ENCODE results near the gene ALK.

Gene ALK

DNA sequence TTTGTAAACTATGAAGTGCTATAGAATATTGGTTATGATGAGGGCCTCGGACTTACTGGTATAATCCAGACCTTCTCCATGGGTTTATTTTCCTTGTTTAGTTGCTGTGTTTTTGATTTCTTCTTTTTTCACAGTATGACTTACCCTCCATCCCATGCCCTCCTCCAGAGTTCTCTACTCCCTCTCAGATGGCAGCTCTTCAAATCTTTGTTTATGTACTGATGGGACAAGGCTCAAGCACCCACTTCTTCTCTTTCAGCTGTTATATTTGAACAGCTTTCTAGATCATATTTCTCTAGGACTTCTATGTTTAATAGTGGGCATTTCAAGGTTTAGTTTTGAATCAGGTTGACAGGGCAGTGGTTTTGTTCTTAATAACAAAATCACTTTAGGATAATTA is 762.3 kb downstream of the ALK start:
- H3K4me2 ChIP-seq = no peak overlapping the region
- TF ChIP-seq Cebpa-rat (IDR thresholded peaks at IDR 0.05) = no peak
- H3K9me3 ChIP-seq = no peaks in the 10 kb centered on the region
- H4K20me1 ChIP-seq = no peaks in the 10 kb centered on the region
- peaks cover 12% of the 10 kb centered on the region for H3K4me1 ChIP-seq
- no peaks in the 10 kb centered on the region for H3K36me3 ChIP-seq
- H3K4me3 ChIP-seq = no peak overlapping the region
- no peak overlapping the region for H3K27ac ChIP-seq
- H3K9ac ChIP-seq = no peak overlapping the region
- no peaks in the 10 kb centered on the region for H3K27me3 ChIP-seq

DNA sequence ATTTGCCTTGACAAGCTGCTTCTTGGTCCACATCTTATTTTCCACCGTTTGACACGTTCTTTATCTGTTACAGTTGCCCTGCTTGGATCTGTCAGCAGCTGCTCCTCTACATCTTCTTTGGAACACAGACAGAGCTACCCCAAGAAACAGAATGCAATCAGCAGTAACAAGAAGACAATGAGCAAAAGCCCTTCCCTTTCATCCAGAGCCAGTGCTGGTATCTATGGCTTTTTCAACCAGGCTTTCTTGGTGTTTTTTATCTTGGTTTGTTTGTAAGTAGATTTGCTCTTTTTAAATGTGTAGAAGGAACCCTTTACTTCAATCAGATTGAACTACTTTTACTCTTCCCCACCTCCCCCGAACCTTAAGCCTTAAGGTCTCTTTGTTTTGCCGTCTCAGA is 764.3 kb downstream of the ALK start:
- H3K4me2 ChIP-seq = no peak overlapping the region
- H3K9ac ChIP-seq = no peak overlapping the region
- peaks cover 8% of the 10 kb centered on the region for H3K4me1 ChIP-seq
- no peaks in the 10 kb centered on the region for H3K9me3 ChIP-seq
- H3K4me3 ChIP-seq = no peak overlapping the region
- H3K36me3 ChIP-seq = no peaks in the 10 kb centered on the region
- no peaks in the 10 kb centered on the region for H4K20me1 ChIP-seq
- H3K27me3 ChIP-seq = no peaks in the 10 kb centered on the region
- no peak for TF ChIP-seq Cebpa-rat (IDR thresholded peaks at IDR 0.05)
- no peak overlapping the region for H3K27ac ChIP-seq

DNA sequence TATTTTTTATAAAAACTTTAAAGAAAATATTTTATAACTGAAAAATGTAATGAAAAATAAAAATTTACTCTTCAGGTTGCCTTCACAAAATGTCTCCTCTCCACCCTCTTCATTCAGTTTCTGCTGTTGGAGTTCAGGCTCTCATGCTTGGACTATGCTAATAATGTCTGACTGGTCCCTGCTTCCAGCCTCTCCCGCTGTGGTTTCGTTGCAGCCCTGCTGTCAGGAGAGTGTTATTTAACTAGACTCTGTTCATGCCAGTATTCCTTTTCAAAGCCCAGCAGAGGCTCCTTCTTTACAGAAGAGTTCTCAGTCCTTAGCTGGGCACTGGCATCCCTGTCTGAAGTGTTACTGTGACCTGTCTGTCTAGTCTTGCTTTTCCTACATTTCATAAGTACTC is 765.8 kb downstream of the ALK start:
- Histone ChIP-seq H3K36me3 (no peaks in the 10 kb centered on the region), H3K4me3 (no peak overlapping the region), H3K9me3 (no peaks in the 10 kb centered on the region), H3K9ac (no peak overlapping the region), H3K4me1 (peaks cover 8% of the 10 kb centered on the region), H3K27me3 (no peaks in the 10 kb centered on the region), H3K4me2 (no peak overlapping the region), H4K20me1 (no peaks in the 10 kb centered on the region), H3K27ac (no peak overlapping the region)
- no peak for TF ChIP-seq Cebpa-rat (IDR thresholded peaks at IDR 0.05)

DNA sequence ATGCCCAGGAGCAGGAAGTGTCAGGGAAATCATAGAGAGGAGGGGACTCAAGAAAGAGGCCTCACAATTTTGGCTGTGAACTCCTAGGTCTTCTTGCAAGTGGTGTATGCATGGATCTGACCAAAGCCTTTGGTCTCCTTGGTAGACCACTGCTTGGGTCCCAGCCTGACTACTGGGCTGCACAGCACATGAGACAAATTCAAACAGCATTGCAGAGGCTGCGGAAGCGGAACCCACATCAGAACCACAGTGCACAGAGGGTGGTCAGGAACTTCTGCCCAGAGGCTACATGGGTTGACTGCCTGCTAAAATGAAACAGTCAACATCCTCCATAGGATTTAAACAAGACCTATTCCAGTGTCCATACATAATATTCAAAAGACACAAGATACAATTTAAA is 766.8 kb downstream of the ALK start:
- H3K9me3 ChIP-seq = no peaks in the 10 kb centered on the region
- H3K27ac ChIP-seq = no peak overlapping the region
- H3K36me3 ChIP-seq = no peaks in the 10 kb centered on the region
- peak overlapping the region; percentile 37 for H3K4me2 ChIP-seq
- H3K9ac ChIP-seq = no peak overlapping the region
- no peak for TF ChIP-seq Cebpa-rat (IDR thresholded peaks at IDR 0.05)
- H4K20me1 ChIP-seq = no peaks in the 10 kb centered on the region
- H3K27me3 ChIP-seq = no peaks in the 10 kb centered on the region
- peaks cover 8% of the 10 kb centered on the region for H3K4me1 ChIP-seq
- no peak overlapping the region for H3K4me3 ChIP-seq

DNA sequence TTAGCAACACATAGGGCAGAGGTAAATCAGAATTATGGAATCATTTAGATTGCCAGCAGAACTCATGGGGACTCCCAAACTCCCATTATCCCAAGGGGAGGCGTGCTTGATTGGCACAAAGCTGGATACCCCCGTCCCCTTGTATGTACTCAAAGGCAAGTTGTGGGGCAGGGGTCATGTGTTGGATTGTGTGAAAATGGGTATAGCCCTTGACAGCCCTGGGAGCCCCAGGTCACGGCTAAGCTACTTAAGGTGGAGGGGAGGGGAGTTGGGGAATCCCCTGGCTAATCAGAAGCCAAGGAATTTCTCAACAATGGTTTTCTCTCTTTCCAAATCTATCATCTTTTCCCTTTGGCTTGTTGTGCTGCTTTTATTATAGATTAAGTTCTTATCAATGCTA is 773.4 kb downstream of the ALK start:
- Histone ChIP-seq H3K36me3 (no peaks in the 10 kb centered on the region), H4K20me1 (no peaks in the 10 kb centered on the region), H3K4me1 (no peaks in the 10 kb centered on the region), H3K9ac (no peak overlapping the region), H3K27ac (no peak overlapping the region), H3K9me3 (no peaks in the 10 kb centered on the region), H3K4me2 (no peak overlapping the region), H3K27me3 (no peaks in the 10 kb centered on the region), H3K4me3 (no peak overlapping the region)
- no peak for TF ChIP-seq Cebpa-rat (IDR thresholded peaks at IDR 0.05)

DNA sequence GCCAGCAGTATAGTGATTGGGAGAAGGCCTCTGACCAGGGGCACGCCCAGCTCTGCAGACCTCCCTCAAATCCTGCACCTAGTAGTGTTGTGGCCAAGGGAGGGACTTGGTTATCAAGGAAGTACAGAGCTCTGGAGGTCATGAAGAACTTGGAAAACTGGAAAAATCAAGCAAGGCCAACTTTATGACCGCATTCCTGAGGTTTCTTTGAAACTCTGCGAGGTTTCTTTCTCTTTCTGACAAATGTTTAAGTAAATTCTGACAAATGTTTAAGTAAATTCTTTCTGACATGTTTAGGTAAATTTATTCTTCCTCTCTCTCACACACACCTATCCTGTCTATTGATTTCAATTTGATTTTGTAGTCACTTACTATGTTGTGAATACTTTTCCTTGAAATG is 775.2 kb downstream of the ALK start:
- no peak overlapping the region for H3K4me2 ChIP-seq
- H3K4me3 ChIP-seq = no peak overlapping the region
- H4K20me1 ChIP-seq = no peaks in the 10 kb centered on the region
- no peaks in the 10 kb centered on the region for H3K36me3 ChIP-seq
- no peaks in the 10 kb centered on the region for H3K4me1 ChIP-seq
- no peak overlapping the region for H3K9ac ChIP-seq
- H3K27ac ChIP-seq = no peak overlapping the region
- no peaks in the 10 kb centered on the region for H3K27me3 ChIP-seq
- no peaks in the 10 kb centered on the region for H3K9me3 ChIP-seq
- no peak for TF ChIP-seq Cebpa-rat (IDR thresholded peaks at IDR 0.05)

DNA sequence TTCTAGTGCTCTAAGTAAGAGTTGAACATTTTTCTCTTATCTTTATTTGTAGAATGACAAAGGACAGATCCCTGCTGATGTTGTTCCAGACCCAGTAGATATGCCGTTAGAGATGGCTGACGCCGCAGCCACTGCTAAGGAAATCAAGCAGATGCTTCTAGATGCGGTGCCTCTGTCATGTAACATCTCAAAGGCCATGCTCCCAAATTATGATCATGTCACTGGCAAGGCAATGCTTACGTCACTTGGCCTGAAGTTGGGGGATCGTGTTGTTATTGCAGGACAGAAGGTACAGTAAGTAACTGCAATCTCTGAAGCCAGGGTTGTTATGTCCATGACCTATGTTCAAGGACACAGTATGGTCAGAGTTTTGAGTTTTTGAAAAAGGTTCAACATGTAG is 777.7 kb downstream of the ALK start:
- Histone ChIP-seq H3K9me3 (no peaks in the 10 kb centered on the region), H3K27ac (no peak overlapping the region), H3K4me2 (no peak overlapping the region), H3K36me3 (no peaks in the 10 kb centered on the region), H3K9ac (no peak overlapping the region), H4K20me1 (no peaks in the 10 kb centered on the region), H3K4me1 (no peaks in the 10 kb centered on the region), H3K4me3 (no peak overlapping the region), H3K27me3 (no peaks in the 10 kb centered on the region)
- TF ChIP-seq Cebpa-rat (IDR thresholded peaks at IDR 0.05) = no peak

Data from BLaER1 (cell line).